Skeletal muscle cell (primary cell): ENCODE measurements around the gene RPS28.
A peak's percentile ranks its signal among the peaks of the same experiment; 100 is the strongest.
"Not testable (repeated sequence)": the region's sequence is repeated elsewhere in the genome, so short reads cannot be mapped to it uniquely, and the experiment has no call there.

Source experiments
- DNase-seq: peaks from one replicate; pipeline ENCODE4 v3.0.0-alpha.2; 2010; ENCODE audit warnings: low read depth
- H3K4me3 ChIP-seq: 2 replicates; pipeline ENCODE4 v1.5.1; 2011; ENCODE audit warnings: low read depth, mild to moderate bottlenecking, control low read depth, low read length, moderate library complexity

The RPS28 gene

DNA sequence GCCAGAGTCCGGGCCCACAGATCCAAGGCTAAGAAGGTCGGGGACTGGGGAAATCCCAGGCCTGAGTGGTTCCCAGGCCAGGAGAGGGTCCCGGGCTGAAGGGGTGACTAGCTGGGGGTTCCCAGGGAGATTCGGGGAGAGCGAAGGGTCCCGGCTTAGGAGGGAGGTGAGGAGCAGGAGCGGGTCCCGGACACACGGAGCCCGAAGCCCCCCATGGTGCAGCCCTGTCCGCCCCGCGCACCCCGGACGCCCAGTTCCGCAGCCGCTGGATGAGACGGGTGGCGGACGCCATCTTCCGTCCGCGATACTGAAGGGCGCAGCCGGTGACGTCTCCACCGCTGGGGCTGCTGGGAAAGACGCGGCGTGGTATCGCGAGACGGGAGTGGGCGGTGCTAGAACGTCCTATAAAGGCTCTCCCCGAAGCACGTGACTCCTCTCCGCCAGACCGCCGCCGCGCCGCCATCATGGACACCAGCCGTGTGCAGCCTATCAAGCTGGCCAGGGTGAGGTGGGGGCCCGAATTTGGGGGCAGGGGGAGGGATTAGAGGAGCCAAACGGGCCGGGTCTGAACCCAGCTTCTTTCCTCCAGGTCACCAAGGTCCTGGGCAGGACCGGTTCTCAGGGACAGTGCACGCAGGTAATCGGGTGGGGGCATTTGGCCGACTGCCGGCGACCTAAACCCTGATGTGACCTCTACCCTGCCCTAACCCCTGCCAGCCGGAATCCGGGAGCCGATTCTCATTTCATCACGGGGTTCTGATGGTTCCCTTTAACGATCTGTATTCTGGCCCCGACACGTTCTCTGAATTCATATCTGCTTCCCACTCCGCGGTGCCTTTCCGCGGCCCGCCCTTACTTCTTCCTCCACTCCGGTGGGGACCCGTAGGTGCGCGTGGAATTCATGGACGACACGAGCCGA is at the start of gene RPS28, which contains the start of gene NDUFA7:
Gene RPS28 (plus strand): TSS at position 430 of the 919 bp plus-strand sequence. CDS start 35 bp downstream, at position 465.
Gene NDUFA7 (minus strand): TSS at position 309 of the 919 bp plus-strand sequence. CDS start 17 bp downstream, at position 292.
- peak within 1 kb of the TSS; percentile 100 for H3K4me3 ChIP-seq
- DNase-seq: peak; percentile 75

DNA sequence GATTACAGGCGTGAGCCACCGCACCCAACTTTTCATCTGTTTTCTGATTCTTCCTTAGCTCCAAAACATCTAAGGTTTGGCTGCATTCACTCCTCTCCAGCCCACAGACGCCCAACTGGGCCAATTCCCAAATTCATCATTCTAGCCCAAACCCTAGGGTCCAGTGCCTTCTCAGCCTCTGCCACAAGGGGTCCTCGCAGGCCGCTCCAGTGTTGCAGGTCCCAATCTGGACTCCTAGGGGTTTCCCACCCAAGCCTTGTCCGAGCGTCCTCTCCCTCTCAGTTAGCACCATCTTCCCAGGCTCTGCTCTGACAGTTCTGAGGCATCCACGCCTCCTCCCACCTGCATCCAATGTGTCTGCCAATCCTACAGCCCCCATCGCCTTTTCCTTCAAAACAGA is 44.8 kb upstream of the RPS28 start:
- not testable (repeated sequence) for DNase-seq, H3K4me3 ChIP-seq

DNA sequence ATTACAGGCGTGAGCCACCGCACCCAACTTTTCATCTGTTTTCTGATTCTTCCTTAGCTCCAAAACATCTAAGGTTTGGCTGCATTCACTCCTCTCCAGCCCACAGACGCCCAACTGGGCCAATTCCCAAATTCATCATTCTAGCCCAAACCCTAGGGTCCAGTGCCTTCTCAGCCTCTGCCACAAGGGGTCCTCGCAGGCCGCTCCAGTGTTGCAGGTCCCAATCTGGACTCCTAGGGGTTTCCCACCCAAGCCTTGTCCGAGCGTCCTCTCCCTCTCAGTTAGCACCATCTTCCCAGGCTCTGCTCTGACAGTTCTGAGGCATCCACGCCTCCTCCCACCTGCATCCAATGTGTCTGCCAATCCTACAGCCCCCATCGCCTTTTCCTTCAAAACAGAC is 30.0 kb upstream of the RPS28 start:
- not testable (repeated sequence) for DNase-seq, H3K4me3 ChIP-seq

GRCh38 chr19:8302357-8302691 is 19.0 kb upstream of the RPS28 start:
- no peak overlapping the region for H3K4me3 ChIP-seq
- no peak for DNase-seq

GRCh38 chr19:8302734-8303133 is 18.6 kb upstream of the RPS28 start:
- H3K4me3 ChIP-seq: no peak overlapping the region
- no peak for DNase-seq

DNA sequence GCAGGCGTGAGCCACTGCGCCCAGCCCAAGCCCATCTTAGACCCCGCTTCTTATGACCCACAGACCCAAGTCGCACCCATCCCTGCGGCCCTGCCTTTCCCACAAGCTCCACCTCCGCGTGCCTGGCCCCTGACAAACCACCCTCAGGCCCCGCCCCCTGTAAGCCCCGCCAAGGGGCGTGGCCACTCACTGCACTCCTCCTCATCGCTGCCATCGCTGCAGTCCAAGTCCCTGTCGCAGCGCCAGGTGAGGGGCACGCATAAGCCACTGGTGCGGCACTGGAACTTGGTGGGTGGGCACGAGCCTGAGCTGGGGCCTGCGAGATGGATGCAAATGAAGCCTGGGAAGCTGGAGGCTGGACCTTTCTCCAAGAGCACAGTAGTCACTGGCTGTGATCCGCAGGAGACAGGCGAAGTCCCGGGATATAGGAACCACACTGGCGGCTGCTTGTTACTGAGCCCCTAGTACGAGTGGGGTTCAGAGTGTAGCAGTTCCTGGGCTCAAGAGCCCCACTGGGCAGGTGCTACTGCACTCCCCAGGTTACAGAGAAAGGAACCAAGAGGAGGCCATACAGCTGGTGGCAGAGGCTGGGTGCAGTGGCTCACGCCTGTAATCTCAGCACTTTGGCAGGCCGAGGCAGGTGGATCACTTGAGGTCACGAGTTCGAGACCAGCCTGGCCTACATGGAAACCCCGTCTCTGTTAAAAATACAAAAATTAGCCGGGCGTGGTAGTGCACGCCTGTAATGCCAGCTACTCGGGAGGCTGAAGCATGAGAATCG is 16.3 kb upstream of the RPS28 start:
- DNase-seq: no peak
- no peak overlapping the region for H3K4me3 ChIP-seq

- no peak overlapping the region for H3K4me3 ChIP-seq
- DNase-seq: no peak
Observed at GRCh38 chr19:8305798-8306197, 15.5 kb upstream of the RPS28 start.

GRCh38 chr19:8306235-8307054 is 14.9 kb upstream of the RPS28 start:
- DNase-seq: no peak
- no peak overlapping the region for H3K4me3 ChIP-seq

GRCh38 chr19:8307400-8307964 is 13.8 kb upstream of the RPS28 start:
- H3K4me3 ChIP-seq: peak overlapping the region; percentile 69
- no peak for DNase-seq

DNA sequence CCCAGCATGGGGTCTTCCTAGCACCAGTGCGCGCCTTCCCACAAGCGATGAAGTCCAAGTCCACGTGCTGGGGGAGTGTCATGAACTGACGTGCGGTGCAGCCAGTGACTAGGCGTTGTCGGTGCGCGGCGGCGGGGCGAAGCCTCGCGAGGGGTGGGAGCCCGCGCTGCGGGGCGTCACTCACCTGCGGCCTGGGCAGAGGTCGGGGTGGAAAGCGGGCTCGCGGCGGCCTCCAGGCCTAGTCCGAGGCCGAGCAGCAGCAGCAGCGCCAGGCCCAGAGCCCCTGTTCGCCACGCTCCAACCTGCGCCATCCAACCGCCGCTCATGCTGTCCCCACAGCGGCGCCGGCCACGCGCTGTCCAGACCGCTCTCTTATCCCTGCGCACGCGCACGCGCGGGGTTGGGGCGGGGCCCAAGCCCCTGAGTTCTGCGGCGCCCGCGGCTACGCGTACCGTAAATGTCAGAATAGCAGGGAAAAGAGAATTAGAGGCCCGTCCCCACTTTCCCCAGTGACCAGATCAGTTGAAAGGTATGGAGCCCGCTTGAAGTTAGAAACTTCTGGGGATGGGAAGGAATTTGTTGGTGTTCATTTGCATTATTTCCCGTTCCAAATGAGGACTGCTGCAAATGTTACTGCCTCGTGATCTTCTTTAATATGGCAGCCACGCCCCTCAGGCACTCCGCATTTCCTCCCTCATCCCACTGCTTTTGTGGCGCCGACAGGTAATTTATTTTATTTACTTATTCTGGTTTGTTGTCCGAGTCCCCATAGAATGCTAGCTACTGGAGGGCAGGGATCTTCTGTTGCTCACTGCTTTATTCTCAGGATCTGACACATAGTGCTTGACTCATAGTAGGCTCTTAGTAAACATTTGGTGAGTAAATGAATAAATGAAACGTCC is 13.1 kb upstream of the RPS28 start, which contains the start of gene CD320:
Gene CD320 (minus strand): TSS at position 394 of the 902 bp plus-strand sequence. CDS start 68 bp downstream, at position 326.
- H3K4me3 ChIP-seq: peak within 1 kb of the TSS; percentile 69
- DNase-seq: peak; percentile 56

DNA sequence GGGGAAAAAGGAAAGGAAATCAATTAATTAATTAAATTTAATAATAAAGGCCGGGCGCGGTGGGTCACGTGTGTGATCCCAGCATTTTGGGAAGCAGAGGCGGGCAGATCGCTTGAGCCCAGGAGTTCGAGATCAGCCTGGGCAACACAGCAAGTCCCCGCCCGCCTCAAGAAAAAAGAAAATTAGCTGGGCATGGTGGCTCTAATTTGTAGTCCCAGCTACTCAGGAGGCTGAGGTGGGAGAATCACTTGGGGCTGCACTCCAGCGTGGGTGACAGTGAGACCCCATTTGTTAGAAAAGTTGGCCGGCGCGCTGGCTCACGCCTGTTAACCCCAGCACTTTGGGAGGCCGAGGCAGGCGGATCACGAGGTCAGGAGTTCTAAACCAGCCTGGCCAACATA is 12.4 kb upstream of the RPS28 start:
- no peak for DNase-seq
- peak overlapping the region; percentile 69 for H3K4me3 ChIP-seq

DNA sequence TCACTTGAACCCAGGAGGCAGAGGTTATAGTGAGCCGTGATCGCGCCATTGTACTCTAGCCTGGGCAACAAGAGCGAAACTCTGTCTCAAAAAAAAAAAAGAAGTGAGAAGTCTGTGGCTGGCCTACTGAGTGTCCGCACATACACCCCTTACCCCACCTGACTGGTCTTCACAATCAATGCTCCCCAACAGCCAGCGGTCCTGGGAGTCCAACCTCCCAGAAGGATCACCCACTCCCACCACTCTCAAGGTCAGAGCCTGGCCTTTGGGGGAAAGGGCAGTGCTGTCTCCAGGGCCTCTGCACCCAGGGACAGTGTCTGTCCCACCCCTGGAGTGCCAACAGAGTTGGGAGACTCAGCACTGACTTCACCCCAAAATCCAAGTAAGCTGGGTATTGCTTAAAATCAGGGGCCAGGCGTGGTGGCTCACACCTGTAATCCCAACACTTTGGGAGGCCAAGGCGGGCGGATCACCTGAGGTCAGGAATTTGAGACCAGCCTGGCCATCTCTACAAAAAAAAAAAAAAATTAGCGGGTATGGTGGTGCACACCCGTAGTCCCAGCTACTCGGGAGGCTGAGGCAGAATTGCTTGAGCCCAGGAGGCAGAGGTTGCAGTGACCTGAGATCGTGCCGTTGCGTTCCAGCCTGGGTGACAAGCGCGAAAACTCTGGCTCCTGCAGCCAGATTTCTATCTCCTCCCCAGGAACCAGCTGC is 10.8 kb upstream of the RPS28 start:
- DNase-seq: no peak
- no peak overlapping the region for H3K4me3 ChIP-seq

DNA sequence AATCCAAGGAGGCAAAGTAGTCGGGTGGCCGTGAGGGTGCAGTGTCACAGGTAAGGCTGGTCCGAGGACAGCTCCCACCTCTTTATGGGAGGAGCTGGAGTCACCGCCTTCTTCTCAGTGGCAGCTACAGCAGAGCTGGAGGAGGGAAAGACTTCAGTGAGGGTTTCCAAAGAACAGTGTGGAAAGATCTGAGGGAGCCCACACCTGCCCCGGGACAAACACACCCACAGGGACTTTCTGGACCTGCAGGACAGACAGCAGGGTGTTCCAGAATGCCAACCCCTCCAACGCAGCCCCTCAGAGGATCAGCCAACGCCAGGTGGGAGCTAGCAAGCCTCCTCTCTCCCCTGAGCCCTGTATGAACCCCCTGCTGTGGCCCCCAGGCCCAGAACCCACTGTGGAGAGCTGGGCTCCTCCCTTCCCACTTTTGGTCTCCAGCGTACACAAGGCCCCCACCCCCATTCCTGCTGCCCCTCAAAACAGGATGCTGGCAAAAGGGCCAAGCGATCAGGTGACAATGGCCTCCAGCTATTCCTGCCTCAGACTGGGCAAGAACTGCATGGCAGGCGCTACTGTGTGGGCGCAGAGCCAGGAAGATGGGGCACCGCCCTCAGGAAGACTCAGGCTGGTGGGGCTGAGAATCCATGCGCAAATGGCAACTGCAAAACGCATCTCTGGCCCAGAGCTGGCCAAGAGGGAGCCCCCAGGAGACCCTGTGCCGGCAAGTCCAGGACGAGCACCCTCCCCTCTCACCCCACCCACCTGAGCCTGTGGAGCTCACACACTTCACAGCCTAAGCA is 9.6 kb upstream of the RPS28 start:
- DNase-seq: no peak
- no peak overlapping the region for H3K4me3 ChIP-seq

- H3K4me3 ChIP-seq, DNase-seq: not testable (repeated sequence)
Observed at GRCh38 chr19:8314981-8315640, 6.2 kb upstream of the RPS28 start.

GRCh38 chr19:8316351-8317125 is 4.8 kb upstream of the RPS28 start:
- DNase-seq: no peak
- H3K4me3 ChIP-seq: no peak overlapping the region

DNA sequence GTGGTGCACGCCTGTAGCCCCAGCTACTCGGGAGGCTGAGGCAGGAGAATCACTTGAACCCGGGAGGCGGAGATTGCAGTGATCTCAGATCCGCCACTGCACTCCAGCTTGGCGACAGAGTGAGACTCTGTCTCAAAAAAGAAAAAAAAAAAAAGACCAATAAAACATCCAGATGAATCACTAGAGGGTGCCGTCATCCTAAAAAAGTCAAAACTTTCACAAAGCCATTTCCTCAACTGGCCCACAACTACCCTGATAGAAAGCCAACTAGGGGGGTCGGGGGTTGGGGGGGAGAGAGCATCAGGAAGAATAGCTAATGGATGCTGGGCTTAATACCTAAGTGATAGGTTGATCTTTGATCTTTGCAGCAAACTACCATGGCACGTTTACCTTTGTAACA is 2.5 kb upstream of the RPS28 start:
- DNase-seq, H3K4me3 ChIP-seq: not testable (repeated sequence)
